Measurements from ENCODE around the gene HOXA7.

Gene HOXA7

DNA sequence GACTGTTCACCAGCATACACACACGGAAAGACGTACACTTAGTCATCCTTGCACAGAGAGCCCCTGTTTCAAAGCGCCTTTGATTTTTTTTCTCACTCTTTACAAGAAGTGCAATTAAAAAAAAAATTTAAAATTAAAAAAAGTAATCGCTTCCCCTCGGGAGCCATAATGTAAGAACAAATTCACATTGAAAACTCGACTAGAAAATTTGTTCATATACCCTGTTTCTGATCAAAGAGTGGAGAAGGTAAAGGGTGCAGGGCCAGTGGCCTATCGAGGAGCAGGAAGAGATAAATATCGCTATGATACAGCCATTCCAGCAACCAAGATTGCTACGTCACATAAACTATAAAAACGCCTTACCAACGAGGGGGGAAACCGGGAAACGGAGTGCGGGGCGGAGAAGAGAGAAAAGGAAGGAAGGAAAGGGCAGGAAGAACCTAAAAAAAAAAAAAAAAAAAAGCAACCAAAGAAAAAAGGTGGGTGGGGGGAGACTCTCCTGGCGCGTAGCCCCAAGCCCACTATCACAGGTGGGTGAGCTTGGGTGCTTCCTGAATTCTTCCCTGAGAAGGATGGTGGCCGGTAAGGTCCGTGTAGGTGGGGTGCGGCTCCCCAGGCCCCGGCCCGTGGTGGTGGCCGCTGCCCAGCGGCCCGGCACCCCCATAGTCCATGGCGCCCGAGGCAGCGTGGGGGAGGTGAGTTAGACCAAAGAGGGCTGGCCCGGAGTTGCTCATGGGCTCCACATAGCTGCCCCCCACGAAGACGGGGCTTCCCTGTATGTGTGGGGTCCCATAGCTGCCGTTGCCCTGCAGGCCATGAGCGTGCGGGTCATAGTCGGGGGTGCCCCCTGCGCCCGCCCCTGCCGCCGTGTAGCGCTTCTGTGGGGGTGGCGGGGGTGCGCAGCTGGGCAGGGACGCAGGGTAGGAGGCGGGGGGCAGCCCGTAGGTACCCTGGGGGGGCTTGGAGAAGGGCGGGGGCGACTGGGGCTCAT lies 48.8 kb downstream of the HOXA7 start:
- no peak for DNase-seq (ENCODE audit: low read depth in 2 of 2)

DNA sequence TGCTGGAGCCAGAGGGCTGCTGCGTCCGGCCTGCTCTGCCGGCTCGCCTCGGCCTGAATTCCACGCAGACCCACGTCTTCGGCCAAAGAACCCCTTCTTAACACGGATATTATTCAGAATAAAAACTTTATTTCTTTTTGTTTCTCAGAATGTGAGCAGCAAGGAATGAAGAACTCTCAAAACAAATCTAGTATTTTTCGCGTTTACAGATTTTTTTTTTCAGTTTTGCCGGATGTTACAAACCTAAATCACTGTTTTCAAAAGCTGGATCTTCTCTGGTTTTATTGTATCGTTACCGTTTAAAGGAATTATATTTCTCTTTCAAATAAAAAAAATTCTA lies 49.6 kb downstream of the HOXA7 start:
- no peak for DNase-seq (ENCODE audit: low read depth in 2 of 2)

DNA sequence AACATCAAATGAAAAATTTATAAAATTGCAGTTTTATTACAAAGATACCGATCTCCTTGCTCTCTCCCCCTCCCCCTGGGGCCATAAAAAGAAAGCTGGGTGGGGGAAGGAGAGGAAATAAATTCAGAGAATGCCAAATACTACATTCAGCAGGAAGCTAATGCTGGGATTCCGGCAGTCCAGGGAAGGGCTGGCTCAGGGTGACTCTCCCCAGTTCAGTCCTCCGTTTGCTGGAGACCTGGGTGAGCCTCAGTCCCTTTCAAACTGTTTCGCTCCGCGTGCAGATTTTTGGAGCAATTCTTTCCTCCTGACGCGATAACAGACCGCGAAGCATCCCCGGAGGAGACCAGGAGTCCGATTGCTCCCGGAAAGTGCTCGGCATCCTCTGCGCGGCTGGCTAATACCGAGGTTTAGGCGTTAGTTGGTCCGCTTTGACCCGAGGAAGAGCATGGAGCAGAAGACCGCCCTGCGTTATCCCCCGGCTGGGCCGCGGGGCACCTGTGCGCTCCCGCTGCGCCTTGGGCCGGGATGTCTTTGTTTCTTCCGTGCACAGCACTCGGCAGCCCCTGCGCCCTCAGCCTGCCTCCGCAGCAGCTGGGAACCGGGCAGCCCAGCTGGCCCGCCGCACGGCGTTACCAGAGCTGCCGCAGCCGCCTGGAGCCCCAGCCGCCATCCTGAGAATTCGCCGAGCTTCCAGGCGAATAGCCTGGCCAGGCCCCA lies 50.1 kb downstream of the HOXA7 start:
- DNase-seq (ENCODE audit: low read depth in 2 of 2): no peak

DNA sequence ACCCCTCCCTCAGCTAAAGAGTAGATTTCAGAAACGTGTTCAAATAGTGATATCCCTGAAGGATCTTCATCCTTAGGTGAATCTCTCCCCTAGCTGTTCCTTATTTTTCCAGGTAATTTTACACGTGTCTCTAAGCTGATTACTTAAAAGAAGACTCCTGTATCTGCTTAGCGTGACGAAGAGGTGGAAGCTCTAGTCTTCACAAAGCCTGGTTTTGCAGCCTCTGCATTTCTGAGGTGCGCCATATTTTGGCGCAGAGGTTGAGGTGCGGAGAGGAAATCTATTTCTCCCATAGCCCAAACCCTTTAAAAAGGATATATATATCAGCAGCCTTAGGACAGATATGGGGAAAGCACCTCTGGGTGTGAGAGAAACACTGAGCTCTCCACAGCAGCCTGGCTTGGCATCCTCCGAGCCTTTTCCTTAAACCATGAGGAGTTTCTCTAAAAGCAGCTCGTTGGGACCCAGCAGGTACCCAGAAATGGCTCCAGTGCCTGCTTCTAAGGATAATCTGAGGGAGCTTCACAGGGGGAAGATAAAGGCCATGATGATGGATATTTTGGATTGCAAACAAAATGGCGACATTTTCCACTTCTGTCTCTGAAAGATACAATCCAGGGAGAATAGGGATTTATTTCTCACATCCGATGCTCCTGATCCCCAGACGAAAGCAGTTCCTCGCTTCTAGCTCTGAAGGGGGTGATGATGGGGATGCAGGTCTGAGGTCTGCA lies 51.0 kb downstream of the HOXA7 start:
- DNase-seq (ENCODE audit: low read depth in 2 of 2): no peak

DNA sequence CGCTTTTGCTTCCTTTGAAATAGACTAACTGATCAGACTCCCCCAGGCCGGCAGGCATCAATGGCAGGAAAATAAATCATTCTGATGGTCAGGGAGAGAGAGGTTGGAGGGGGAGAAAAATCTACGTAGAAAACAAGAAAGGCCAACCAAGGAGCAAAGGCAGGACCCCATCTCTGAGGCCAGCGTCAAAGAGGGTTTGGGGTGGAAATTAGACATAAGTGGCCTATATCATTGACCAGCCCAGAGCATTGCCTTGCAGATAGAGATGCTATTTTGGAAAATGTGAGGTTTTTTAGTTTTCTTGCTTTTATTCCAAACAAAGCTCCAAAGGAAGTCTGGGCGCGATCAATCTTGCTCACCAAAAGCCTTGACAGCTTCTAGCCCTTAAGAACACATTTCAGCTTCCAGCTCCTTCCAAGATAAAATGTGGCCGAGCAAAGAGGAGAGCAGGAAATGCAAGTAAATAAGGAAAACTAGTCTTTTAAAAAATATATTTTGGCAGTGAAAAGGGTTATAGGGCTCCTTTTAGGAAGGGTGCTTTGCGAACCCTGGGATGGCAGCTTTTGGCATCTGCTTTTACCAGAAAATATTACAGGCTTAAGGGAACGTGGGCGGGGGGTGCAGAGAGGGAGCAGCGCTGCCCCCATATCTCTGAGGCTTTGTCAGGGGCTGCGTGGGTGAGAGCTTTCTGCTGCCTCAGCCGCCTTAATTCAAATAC lies 52.0 kb downstream of the HOXA7 start:
- DNase-seq (ENCODE audit: low read depth in 2 of 2): no peak

Measured in stimulated activated CD4-positive, alpha-beta T cell treated with anti-CD3 and anti-CD28 coated beads, Interleukin-4, amount 100 ng/mL, for 48 hours (primary cell).